HG03060 (cell line): ENCODE data around the gene NFILZ.
"Not testable (repeated sequence)": the region's sequence is repeated elsewhere in the genome, so short reads cannot be mapped to it uniquely, and the experiment has no call there.

Source experiments
- ATAC-seq: cut with Tn5 transposase; IDR thresholded peaks from one replicate; pipeline ENCODE4 v1.9.1; 2021; ENCODE audit warnings: low read depth, moderate number of reproducible peaks; ENCODE audit not compliant: unreplicated experiment

NFILZ gene

DNA sequence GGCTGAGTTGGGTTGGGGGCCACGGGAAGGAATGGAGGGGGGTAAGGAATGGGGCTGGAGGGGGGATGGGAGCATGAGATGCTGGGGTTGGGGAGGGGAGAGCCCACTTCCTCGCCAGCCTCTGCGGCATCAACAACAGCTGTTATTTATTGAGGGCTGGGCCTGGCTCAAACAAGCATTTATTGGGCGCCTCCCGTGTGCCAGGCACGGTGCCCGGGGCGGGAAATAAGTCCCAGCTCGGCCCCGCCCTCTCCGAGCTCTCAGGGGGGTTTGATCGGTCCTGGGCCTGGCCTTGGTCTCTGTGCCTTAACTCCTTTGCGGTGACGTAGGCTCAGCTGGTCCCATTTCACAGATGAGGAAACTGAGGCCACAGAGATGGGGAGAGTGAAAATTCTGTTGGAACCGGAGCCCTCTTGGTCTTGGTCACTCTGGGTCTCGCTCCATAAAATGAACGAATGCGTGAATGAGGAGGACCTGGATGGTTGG, 19.0 kb upstream of the NFILZ start:
- ATAC-seq, result no peak

- no peak for ATAC-seq
Observed at GRCh38 chr19:8611877-8612806, 18.3 kb upstream of the NFILZ start.

DNA sequence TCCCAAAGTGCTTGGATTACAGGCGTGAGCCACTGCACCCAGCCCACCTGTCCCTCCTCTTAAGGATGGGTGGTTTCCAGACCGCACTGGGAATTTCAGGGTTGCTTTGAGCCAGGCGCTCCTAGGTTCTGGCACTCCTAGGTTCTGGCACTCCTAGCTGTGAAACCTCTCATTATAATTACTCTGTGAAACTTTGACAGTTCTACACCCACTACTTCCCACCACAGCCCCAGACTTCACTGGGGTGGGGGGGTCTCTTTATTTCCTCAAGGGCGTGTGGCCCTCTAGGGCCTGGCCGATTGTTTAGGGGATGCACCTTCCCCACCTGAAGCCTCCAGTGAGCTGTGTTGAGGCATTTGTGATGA, 17.6 kb upstream of the NFILZ start:
- ATAC-seq, result no peak

- ATAC-seq, result no peak
Observed at GRCh38 chr19:8614455-8614854, 16.0 kb upstream of the NFILZ start.

- no peak for ATAC-seq
Observed at GRCh38 chr19:8615024-8615423, 15.4 kb upstream of the NFILZ start.

DNA sequence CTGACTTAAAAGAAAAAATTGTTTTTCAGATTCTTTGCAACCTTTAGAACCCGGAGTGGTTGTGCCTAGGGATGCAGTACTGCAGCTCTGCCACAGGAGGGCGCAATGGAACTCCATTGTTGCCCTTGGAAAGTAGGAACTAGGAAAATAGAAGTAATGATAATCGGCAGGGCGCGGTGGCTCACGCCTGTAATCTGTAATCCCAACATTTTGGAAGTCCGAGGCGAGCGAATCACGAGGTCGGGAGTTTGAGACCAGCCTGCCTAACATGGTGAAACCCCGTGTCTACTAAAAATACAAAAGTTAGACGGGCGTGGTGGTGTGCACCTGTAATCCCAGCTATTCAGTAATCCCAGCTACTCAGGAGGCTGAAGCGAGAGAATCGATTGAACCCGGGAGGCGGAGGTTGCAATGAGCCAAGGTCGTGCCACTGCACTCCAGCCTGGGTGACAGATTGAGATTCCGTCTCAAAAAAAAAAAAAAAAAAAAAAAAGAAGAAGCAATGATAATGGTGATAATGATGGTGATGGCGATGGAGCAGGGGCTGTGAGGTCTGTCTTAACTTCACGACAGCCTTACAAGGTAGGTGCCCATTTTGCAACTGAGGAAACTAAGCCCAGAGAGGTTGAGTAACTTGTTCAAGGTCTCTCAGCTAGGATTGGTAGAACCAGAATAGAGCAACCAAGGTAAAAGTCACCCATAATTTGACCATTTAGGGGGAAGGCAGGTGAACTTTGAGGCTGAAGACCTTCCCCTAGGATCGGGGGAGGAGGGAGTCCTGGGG, 14.4 kb upstream of the NFILZ start:
- no peak for ATAC-seq

- no peak for ATAC-seq
Observed at GRCh38 chr19:8616861-8617260, 13.6 kb upstream of the NFILZ start.

- not testable (repeated sequence) for ATAC-seq
Observed at GRCh38 chr19:8617325-8617724, 13.1 kb upstream of the NFILZ start.

DNA sequence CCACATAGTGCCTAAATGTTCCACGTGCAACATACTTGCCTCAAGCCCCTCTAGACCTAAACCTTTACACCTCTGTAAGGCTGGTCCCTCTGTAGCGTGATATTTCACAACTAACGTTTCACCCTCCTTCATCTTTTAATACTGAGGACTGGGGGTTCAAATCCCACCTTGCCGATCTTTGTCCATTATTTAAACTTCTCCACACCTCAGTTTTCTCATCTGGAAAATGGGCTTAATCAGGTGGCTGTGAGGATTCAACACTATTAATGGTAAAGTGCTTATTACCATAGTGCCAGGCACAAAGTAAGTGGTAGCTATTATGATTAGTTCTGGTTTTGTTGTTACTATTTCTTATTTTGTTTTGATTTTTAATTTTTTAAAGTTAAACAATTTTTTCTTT, 12.4 kb upstream of the NFILZ start:
- no peak for ATAC-seq

DNA sequence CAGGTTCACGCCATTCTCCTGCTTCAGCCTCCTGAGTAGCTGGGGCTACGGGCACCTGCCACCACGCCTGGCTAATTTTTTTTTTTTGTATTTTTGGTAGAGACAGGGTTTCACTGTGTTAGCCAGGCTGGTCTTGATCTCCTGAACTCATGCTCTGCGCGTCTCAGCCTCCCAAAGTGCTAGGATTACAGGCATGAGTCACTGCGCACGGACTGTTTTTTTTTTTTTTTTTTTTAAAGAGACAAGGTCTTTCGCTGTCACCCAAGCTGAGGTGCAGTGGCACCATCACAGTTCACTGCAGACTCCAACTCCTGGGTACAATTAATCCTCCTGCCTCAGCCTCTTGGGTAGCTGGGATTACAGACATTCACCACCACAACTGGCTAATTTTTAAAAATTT, 11.7 kb upstream of the NFILZ start:
- ATAC-seq, result no peak

GRCh38 chr19:8622886-8623285, 7.5 kb upstream of the NFILZ start:
- ATAC-seq, result not testable (repeated sequence)

- no peak for ATAC-seq
Observed at GRCh38 chr19:8626842-8627241, 3.6 kb upstream of the NFILZ start.

GRCh38 chr19:8629184-8629583, 1.2 kb upstream of the NFILZ start:
- no peak for ATAC-seq

DNA sequence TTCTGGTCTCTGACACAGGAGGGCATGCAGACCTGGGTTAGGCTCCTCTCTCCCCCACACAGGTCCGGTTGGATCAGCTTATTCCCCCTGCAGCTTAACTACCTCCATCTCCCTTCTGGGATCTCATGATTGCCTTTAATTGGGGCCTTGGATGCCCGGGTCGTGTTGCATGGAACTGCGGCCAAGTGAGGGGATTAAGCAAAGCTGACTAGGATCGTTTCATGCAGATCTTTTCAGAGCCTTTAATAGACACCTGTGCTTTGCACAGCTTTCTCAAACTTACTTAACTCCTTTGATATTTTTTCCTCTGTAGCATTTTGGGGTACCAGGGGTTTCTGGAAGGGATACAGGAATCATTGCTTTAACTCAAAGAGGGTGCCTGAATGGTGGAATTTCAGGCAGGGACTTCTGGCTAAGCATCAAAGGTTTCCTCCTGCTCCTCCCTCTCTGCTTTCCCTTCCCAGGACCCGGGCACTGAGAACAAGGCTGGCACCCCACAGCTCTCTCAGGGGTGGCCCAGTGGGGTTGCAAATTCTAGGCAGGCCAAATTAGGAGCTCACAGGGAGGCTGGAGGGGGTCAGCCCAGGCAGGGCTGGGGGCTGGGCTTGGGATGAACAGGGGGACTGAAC, 477 bp downstream of the NFILZ start:
- ATAC-seq, result no peak

- ATAC-seq, result no peak
Observed at GRCh38 chr19:8631425-8631819, 989 bp downstream of the NFILZ start.

GRCh38 chr19:8635422-8635821, 5.0 kb downstream of the NFILZ start:
- ATAC-seq, result no peak

DNA sequence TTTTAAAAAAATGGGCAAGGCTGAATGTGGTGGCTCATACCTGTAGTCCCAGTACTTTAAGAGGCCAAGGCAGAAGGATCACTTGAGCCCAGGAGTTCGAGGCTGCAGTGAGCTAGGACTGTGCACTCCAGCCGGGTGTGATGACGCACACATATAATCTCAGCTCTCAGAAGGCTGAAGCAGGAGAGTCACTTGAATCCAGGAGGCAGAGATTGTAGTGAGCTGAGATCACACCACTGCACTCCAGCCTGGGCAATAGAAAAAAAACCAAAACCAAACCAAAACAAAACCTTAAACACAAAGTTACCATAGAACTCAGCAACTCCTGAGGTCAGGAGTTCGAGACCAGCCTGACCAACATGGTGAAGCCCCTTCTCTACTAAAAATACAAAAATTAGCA, 6.6 kb downstream of the NFILZ start:
- not testable (repeated sequence) for ATAC-seq

DNA sequence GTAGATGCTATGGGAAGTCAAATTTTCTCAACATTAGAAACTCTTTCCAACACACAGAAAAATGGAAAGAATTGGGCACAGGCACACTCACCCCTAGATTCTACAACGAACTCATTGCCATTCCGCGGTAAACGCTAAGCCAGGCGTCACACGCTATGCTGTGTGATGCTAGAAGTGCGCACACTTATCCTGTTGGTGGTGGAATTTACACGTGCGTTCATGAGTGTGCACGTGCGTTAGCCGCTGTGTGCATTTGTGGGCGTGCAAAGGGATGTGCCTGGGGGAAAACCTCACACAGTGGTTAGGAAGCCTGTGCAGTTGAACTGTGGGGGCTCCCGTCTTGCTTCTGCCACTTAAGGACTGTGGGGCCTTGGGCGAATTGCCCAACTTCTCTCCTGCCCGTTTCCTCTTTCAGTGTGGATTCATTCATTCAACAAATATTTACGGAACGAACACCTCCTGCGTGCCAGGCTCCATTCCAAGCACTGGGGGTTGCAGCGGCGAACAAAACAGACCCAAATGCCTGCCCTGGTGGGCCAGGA, 7.7 kb downstream of the NFILZ start:
- no peak for ATAC-seq

- ATAC-seq, result no peak
Observed at GRCh38 chr19:8639821-8640401, 9.5 kb downstream of the NFILZ start.

GRCh38 chr19:8640402-8641004, 10.1 kb downstream of the NFILZ start:
- no peak for ATAC-seq
